ENCODE results near the gene LEMD1.

The LEMD1 gene

GRCh38 chr1:205421798-205422197 is at the start of gene LEMD1:
Gene LEMD1, minus strand, starts transcription at chr1:205422056. Its CDS starts 1,520 bp downstream, at chr1:205420536.
- DNase-seq (ENCODE audit: low spot score) = no peak
- in situ Hi-C loops (cut with MboI; ENCODE audit: low sequenced_read_pairs, unreplicated experiment) = no loop called here
- no peak for TF ChIP-seq CTCF (IDR thresholded peaks at IDR 0.05; ENCODE audit: borderline replicate concordance, control extremely low read depth, extremely low read depth, insufficient read depth, missing control alignments)

GRCh38 chr1:205470131-205470530 is 48.3 kb upstream of the LEMD1 start:
- TF ChIP-seq CTCF (IDR thresholded peaks at IDR 0.05; ENCODE audit: borderline replicate concordance, control extremely low read depth, extremely low read depth, insufficient read depth, missing control alignments) = no peak
- DNase-seq (ENCODE audit: low spot score) = no peak
- in situ Hi-C loops (cut with MboI; ENCODE audit: low sequenced_read_pairs, unreplicated experiment) = no loop called here

GRCh38 chr1:205466595-205467220 is 44.9 kb upstream of the LEMD1 start:
- no peak for DNase-seq (ENCODE audit: low spot score)
- in situ Hi-C loops (cut with MboI; ENCODE audit: low sequenced_read_pairs, unreplicated experiment) = no loop called here
- TF ChIP-seq CTCF (IDR thresholded peaks at IDR 0.05; ENCODE audit: borderline replicate concordance, control extremely low read depth, extremely low read depth, insufficient read depth, missing control alignments) = no peak

GRCh38 chr1:205465392-205465791 is 43.5 kb upstream of the LEMD1 start:
- TF ChIP-seq CTCF (IDR thresholded peaks at IDR 0.05; ENCODE audit: borderline replicate concordance, control extremely low read depth, extremely low read depth, insufficient read depth, missing control alignments) = no peak
- in situ Hi-C loops (cut with MboI; ENCODE audit: low sequenced_read_pairs, unreplicated experiment) = no loop called here
- no peak for DNase-seq (ENCODE audit: low spot score)

- in situ Hi-C loops (cut with MboI; ENCODE audit: low sequenced_read_pairs, unreplicated experiment) = no loop called here
- no peak for DNase-seq (ENCODE audit: low spot score)
- no peak for TF ChIP-seq CTCF (IDR thresholded peaks at IDR 0.05; ENCODE audit: borderline replicate concordance, control extremely low read depth, extremely low read depth, insufficient read depth, missing control alignments)
Measured at GRCh38 chr1:205458777-205459566, 37.1 kb upstream of the LEMD1 start.

GRCh38 chr1:205456868-205457745 is 35.3 kb upstream of the LEMD1 start:
- in situ Hi-C loops (cut with MboI; ENCODE audit: low sequenced_read_pairs, unreplicated experiment) = no loop called here
- no peak for TF ChIP-seq CTCF (IDR thresholded peaks at IDR 0.05; ENCODE audit: borderline replicate concordance, control extremely low read depth, extremely low read depth, insufficient read depth, missing control alignments)
- DNase-seq (ENCODE audit: low spot score) = no peak

Measured in GM13976 (cell line).